MCF 10A (cell line): ENCODE results near the gene ERI2. TPM values are rescaled to one million over a fixed set of nuclear protein-coding genes. Genes with fewer than 3 reads are reported as not detected.

Source experiments
- BruUV-seq: library from RNA; stranded (reverse); fragments of 400-500 nt; replicated peaks from 2 replicates; lab custom pipeline; 2021; lab: Mats Ljungman, UMichigan
- CTCF ChIA-PET: fragments of 300-600 bp; sonication (Branson Sonifier 250); formaldehyde crosslinking; extraction: SDS; loops from one replicate; lab custom pipeline; 2021; ENCODE audit warnings: antibody characterized with exemption, inconsistent platforms; lab: Yijun Ruan, JAX
- POLR2A ChIA-PET: fragments of 300-600, 350-650 bp; sonication (Branson Sonifier 250); formaldehyde crosslinking; extraction: SDS; loops from one replicate; lab custom pipeline; 2020; ENCODE audit warnings: antibody characterized with exemption, inconsistent platforms; lab: Yijun Ruan, JAX
- DNase-seq: peaks from one replicate; pipeline ENCODE4 v3.0.0-alpha.2; 2018; ENCODE audit not compliant: unreplicated experiment
- H3K27ac Mint-ChIP-seq: one replicate; pipeline ENCODE4 v1.8.0; 2022; ENCODE audit warnings: mild to moderate bottlenecking, low read depth, mixed read lengths; ENCODE audit not compliant: unreplicated experiment
- H3K27me3 Mint-ChIP-seq: one replicate; pipeline ENCODE4 v1.8.0; 2022; ENCODE audit warnings: mixed read lengths; ENCODE audit not compliant: insufficient read depth, unreplicated experiment
- H3K36me3 Mint-ChIP-seq: one replicate; pipeline ENCODE4 v1.8.0; 2022; ENCODE audit warnings: mild to moderate bottlenecking, moderate library complexity, mixed read lengths; ENCODE audit not compliant: insufficient read depth, unreplicated experiment
- H3K4me1 Mint-ChIP-seq: one replicate; pipeline ENCODE4 v1.8.0; 2022; ENCODE audit warnings: mixed read lengths; ENCODE audit not compliant: insufficient read depth, unreplicated experiment
- H3K4me3 Mint-ChIP-seq: one replicate; pipeline ENCODE4 v1.8.0; 2022; ENCODE audit warnings: mild to moderate bottlenecking, moderate library complexity, mixed read lengths; ENCODE audit not compliant: unreplicated experiment
- H3K9me3 Mint-ChIP-seq: one replicate; pipeline ENCODE4 v1.8.0; 2022; ENCODE audit warnings: mixed read lengths; ENCODE audit not compliant: unreplicated experiment
- intact Hi-C: fragments of 100-400 bp; cut with micrococcal nuclease; formaldehyde crosslinking; loops from 2 replicates; pipeline ENCODE4 v1.14.1; 2022
- total RNA-seq: library from RNA; stranded (reverse); gene quantifications from 2 replicates; pipeline ENCODE4 v1.2.3, GENCODE V29; 2022
- TF ChIP-seq, protein P1 (sequence below): fragments of 200-600 bp; IDR thresholded peaks from one replicate; pipeline ENCODE4 v1.8.0; 2022; ENCODE audit warnings: antibody characterized with exemption, mild to moderate bottlenecking; ENCODE audit not compliant: unreplicated experiment

Gene ERI2
- total RNA-seq, 1 experiment from 2014 or later, result 26.8 TPM

DNA sequence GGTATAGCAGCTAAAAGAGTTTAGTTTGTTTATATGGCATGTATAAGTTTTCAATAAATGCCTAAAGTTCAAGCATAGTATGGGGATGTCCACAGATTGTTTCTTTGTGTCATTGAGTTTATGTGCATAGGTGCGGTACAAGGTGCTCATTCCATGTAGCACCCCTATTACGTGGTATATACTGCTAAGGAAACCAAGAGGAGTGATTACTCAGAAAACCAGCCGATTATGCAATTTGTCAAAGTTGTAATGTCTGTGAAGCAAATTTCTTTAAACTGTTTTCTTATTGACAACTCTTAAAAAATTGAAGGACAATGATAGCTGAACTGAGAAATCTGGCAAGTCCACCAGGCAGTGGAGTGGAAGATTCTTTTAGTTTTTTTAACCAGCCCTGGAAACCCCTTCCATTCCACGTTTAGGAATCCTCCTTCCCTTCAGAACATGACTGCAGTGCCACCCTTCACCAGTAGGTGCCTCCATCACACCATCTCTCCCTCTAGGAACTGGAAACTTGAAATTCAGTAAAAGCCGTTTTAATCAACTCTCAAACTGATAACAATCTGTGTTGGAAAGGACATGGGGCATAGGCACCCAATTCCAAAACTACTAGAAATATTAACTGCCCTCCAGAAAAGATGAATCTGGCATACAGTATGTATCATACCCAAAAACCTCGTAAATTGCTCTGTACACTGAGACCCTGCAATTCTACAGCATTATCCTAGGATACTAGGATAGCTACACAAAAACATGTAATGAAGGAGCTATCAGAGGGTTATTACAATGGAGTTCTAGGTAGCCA, 43.5 kb upstream of the ERI2 start:
- POLR2A ChIA-PET, result interaction anchor here (0.6 to 10.7 kb wide), 26 partner anchors 10 to 452 kb away, joined by 3 to 260 read pairs (median 4); partner anchors contain the start of genes DCUN1D3, ERI2, LDAF1 and LYRM1
- peaks cover 42% of the 10 kb centered on the region for H3K36me3 Mint-ChIP-seq
- no peaks in the 10 kb centered on the region for H3K9me3 Mint-ChIP-seq
- H3K27ac Mint-ChIP-seq, result peak overlapping the region; percentile 79
- no TSS peak for BruUV-seq
- peaks cover 19% of the 10 kb centered on the region for H3K4me1 Mint-ChIP-seq
- H3K4me3 Mint-ChIP-seq, result no peak overlapping the region
- no peaks in the 10 kb centered on the region for H3K27me3 Mint-ChIP-seq
- peak; percentile 78 for DNase-seq
- intact Hi-C loops, result loop anchor here (1.0 to 5.0 kb wide), 9 partner anchors 61 to 451 kb away; partner anchors contain the start of gene LDAF1
- TF ChIP-seq, protein P1, sequence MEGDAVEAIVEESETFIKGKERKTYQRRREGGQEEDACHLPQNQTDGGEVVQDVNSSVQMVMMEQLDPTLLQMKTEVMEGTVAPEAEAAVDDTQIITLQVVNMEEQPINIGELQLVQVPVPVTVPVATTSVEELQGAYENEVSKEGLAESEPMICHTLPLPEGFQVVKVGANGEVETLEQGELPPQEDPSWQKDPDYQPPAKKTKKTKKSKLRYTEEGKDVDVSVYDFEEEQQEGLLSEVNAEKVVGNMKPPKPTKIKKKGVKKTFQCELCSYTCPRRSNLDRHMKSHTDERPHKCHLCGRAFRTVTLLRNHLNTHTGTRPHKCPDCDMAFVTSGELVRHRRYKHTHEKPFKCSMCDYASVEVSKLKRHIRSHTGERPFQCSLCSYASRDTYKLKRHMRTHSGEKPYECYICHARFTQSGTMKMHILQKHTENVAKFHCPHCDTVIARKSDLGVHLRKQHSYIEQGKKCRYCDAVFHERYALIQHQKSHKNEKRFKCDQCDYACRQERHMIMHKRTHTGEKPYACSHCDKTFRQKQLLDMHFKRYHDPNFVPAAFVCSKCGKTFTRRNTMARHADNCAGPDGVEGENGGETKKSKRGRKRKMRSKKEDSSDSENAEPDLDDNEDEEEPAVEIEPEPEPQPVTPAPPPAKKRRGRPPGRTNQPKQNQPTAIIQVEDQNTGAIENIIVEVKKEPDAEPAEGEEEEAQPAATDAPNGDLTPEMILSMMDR, result peak; percentile 95
- CTCF ChIA-PET, result interaction anchor here (0.5 to 6.0 kb wide), 67 partner anchors 14 to 1765 kb away, joined by 3 to 89 read pairs (median 4); partner anchors contain the start of genes DCUN1D3, DNAH3, ERI2 and LDAF1

DNA sequence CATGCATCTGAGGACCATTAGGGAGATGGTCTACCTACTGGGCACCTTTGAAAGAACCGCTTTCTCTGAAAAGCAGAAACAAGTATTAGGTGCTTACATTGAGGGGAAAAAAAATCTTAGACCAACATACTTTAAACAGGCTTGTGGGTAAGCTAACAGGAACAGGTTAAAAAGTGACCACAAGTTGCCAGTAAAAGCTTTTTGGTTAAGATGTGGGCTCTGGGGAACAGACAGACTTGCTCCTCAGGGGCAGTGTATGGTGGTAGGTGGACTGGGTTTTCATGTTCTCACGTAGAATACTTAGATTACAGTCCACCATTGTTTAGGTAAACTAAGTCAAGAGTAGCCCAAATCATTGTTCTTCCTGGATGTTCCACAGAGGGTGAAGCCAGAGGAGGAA, 41.3 kb upstream of the ERI2 start:
- intact Hi-C loops, result no loop called here
- ChIA-PET CTCF (interaction anchor here (0.5 to 6.0 kb wide), 10 partner anchors 35 to 341 kb away, joined by 3 to 89 read pairs (median 5); partner anchors contain the start of genes ERI2, LDAF1 and REXO5), POLR2A (interaction anchor here (3.9 to 10.5 kb wide), 2 partner anchors 41 to 51 kb away, joined by 25 to 170 read pairs; partner anchors contain the start of genes DCUN1D3, ERI2, LYRM1 and REXO5)
- no peak overlapping the region for H3K27ac Mint-ChIP-seq
- no peak for DNase-seq
- BruUV-seq, result no TSS peak
- TF ChIP-seq, protein P1, result no peak
- H3K27me3 Mint-ChIP-seq, result no peaks in the 10 kb centered on the region
- peaks cover 35% of the 10 kb centered on the region for H3K36me3 Mint-ChIP-seq
- peaks cover 14% of the 10 kb centered on the region for H3K4me1 Mint-ChIP-seq
- H3K4me3 Mint-ChIP-seq, result no peak overlapping the region
- H3K9me3 Mint-ChIP-seq, result no peaks in the 10 kb centered on the region

DNA sequence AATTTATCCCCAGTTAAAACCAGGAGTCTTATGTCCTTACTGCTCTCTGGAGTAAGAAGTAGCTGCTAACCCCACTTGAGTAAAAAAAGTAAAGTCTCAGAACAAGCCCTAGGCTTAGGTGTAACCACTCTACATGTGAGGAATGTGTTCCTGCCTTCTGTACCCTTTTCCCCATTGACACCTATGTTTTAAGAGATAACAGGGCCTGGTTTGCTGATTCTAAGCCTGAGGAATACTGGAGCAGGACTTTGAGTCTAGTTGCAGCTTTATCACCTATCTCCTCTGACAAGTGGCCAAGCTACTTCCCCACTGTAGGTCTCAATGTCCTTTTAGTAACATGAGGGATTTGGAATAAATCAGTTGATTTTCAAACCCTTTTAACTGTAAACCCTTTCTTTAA, 40.3 kb upstream of the ERI2 start:
- ChIA-PET POLR2A (no interaction called here), CTCF (interaction anchor here (0.7 to 4.9 kb wide), 5 partner anchors 12 to 253 kb away, joined by 3 to 53 read pairs (median 3); no protein-coding TSS in a partner anchor)
- no TSS peak for BruUV-seq
- Mint-ChIP-seq H3K4me3 (no peak overlapping the region), H3K4me1 (peaks cover 14% of the 10 kb centered on the region), H3K27me3 (no peaks in the 10 kb centered on the region), H3K27ac (no peak overlapping the region), H3K9me3 (no peaks in the 10 kb centered on the region), H3K36me3 (peaks cover 38% of the 10 kb centered on the region)
- no peak for DNase-seq
- intact Hi-C loops, result no loop called here
- TF ChIP-seq, protein P1, result no peak

DNA sequence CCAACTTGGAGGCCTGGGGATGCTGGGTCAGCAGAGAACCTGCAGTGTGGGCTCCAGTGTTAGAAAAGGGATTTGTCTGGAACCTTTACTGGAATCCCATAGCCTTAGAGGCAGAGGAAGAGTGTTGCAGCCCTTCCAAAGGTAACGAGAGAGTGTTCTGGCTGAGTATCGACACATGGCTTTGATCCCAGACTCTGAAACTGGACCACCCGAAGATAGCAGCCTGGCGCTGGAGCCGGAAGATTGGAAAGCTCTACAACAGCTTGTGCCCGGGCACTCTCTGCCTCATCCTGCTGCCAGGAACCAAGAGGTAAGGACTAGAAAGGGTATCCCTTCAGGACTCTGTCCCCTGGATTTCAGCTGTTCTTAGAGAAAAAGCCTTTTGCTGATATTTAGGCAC, 39.8 kb upstream of the ERI2 start:
- H3K4me3 Mint-ChIP-seq, result no peak overlapping the region
- H3K27me3 Mint-ChIP-seq, result no peaks in the 10 kb centered on the region
- peaks cover 38% of the 10 kb centered on the region for H3K36me3 Mint-ChIP-seq
- ChIA-PET POLR2A (interaction anchor here (0.9 kb wide), 1 partner anchor 39 kb away, joined by 3 read pairs; the partner anchor contains the start of genes ERI2 and REXO5), CTCF (interaction anchor here (0.6 to 1.1 kb wide), 3 partner anchors 236 to 311 kb away, joined by 3 read pairs; no protein-coding TSS in a partner anchor)
- BruUV-seq, result no TSS peak
- intact Hi-C loops, result no loop called here
- H3K4me1 Mint-ChIP-seq, result peaks cover 14% of the 10 kb centered on the region
- no peak for DNase-seq
- TF ChIP-seq, protein P1, result no peak
- H3K9me3 Mint-ChIP-seq, result no peaks in the 10 kb centered on the region
- H3K27ac Mint-ChIP-seq, result no peak overlapping the region
